Peyer's patch (tissue), 4 donors: ENCODE measurements around the gene RASGRF2. TPM values are rescaled to one million over a fixed set of nuclear protein-coding genes. Genes with fewer than 3 reads are reported as not detected.
"Not testable (repeated sequence)": the region's sequence is repeated elsewhere in the genome, so short reads cannot be mapped to it uniquely, and the experiment has no call there.

Source experiments
- DNase-seq, 3 donors: peaks; one replicate each; pipeline ENCODE4 v3.0.0-alpha.2; 2017 to 2019
- H3K27ac ChIP-seq, 4 donors: fragments of 200-600 bp; sonication (generic); one replicate each; pipeline ENCODE4 v1.5.1; 2016 to 2019
- H3K27me3 ChIP-seq, 2 donors: fragments of 200-600 bp; sonication (generic); one replicate each; pipeline ENCODE4 v1.5.1; 2019
- H3K36me3 ChIP-seq, 3 donors: fragments of 200-600 bp; sonication (generic); one replicate each; pipeline ENCODE4 v1.5.1; 2016 to 2019
- H3K4me1 ChIP-seq, 4 donors: fragments of 200-600 bp; sonication (generic); one replicate each; pipeline ENCODE4 v1.5.1; 2016 to 2019
- H3K4me3 ChIP-seq, 4 donors: fragments of 200-600 bp; sonication (generic); 1 replicate in 3 of 4; 2 replicates in 1 of 4; pipeline ENCODE4 v1.5.1; 2016 to 2019; ENCODE audit warnings: mild to moderate bottlenecking in 1 of 4
- H3K9me3 ChIP-seq, 4 donors: fragments of 200-600 bp; sonication (generic); one replicate each; pipeline ENCODE4 v1.5.1; 2016 to 2019; ENCODE audit warnings: mild to moderate bottlenecking in 1 of 4
- CTCF ChIP-seq, 6 experiments: fragments of 450-650 bp in 4 of 6; fragments of 200-600 bp in 2 of 6; sonication (generic) in 1 of 6; IDR thresholded peaks; one replicate each; pipeline ENCODE4 v1.5.1; 2017 to 2019; ENCODE audit warnings: antibody characterized with exemption in 6 of 6, mild to moderate bottlenecking in 3 of 6, moderate library complexity in 1 of 6
- POLR2A ChIP-seq, 2 donors: fragments of 450-650 bp; IDR thresholded peaks; one replicate each; pipeline ENCODE4 v1.5.1; 2017; ENCODE audit warnings: antibody characterized with exemption in 2 of 2, mild to moderate bottlenecking in 2 of 2, moderate library complexity in 2 of 2
- total RNA-seq, 4 donors: library from RNA; depleted of rRNA; stranded (reverse); fragments of >200 nt; gene quantifications; one replicate each; pipeline ENCODE4 v1.1.0, GENCODE V29; 2016

RASGRF2 gene
- total RNA-seq, 4 donors from 2014 or later, result 6.0 to 17.3 (median 8.7) TPM

DNA sequence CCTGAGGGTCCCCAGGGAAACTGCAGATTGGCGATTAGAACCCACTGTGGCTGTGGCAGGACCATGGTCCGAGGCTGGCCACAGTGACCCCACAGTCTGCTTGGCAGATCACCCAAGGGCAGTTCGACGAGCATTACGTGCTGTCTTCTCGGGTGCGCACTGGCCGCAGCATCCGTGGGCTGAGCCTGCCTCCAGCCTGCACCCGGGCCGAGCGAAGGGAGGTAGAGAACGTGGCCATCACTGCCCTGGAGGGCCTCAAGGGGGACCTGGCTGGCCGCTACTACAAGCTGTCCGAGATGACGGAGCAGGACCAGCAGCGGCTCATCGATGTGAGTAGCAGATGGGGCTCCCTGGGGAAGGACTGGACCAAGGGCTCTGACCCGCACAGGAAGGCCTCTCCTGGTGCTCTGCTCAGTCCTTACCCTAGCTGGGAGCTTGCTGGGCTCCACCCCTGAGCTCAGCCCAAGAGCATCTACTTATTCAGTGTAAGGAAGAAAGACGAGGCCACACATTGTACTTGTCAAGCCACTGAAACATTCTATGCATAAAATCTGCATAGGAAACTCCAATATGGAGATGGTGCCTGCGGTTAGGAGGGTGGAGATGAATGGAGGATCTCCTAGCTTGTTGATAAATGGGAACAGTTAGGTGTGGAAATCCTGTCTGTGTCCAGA, 294.9 kb downstream of the RASGRF2 start:
- H3K4me1 ChIP-seq, result no peaks in the 10 kb centered on the region
- H3K4me3 ChIP-seq, result no peak overlapping the region
- TF ChIP-seq POLR2A (IDR thresholded peaks at IDR 0.05) (no peak), CTCF (IDR thresholded peaks at IDR 0.05) (no peak)
- H3K27me3 ChIP-seq, result no peaks in the 10 kb centered on the region
- no peaks in the 10 kb centered on the region for H3K9me3 ChIP-seq
- H3K36me3 ChIP-seq, result peaks cover 0 to 4% (median 0%) of the 10 kb centered on the region in 3 donors
- H3K27ac ChIP-seq, result no peak overlapping the region
- no peak for DNase-seq

- TF ChIP-seq POLR2A (IDR thresholded peaks at IDR 0.05) (no peak), CTCF (IDR thresholded peaks at IDR 0.05) (no peak)
- no peak overlapping the region for H3K4me3 ChIP-seq
- no peaks in the 10 kb centered on the region for H3K4me1 ChIP-seq
- no peak overlapping the region for H3K27ac ChIP-seq
- DNase-seq, result no peak
- H3K36me3 ChIP-seq, result peaks cover 0 to 4% (median 0%) of the 10 kb centered on the region in 3 donors
- H3K9me3 ChIP-seq, result no peaks in the 10 kb centered on the region
- H3K27me3 ChIP-seq, result no peaks in the 10 kb centered on the region
Observed at GRCh38 chr5:81256766-81257165, 296.6 kb downstream of the RASGRF2 start.

DNA sequence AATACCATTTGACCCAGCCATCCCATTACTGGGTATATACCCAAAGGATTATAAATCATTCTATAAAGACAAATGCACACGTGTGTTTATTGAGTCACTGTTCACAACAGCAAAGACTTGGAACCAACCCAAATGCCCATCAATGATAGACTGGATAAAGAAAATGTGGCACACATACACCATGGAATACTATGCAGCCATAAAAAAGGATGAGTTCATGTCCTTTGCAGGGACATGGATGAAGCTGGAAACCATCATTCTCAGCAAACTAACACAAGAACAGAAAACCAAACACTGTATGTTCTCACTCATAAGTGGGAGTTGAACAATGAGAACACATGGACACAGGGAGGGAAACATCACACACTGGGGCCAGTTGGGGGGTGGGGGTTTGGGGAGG, 302.6 kb downstream of the RASGRF2 start:
- H3K4me1 ChIP-seq, H3K4me3 ChIP-seq, H3K27me3 ChIP-seq, H3K36me3 ChIP-seq, DNase-seq, H3K9me3 ChIP-seq, H3K27ac ChIP-seq: not testable (repeated sequence)

- Histone ChIP-seq H3K4me1 (no peaks in the 10 kb centered on the region), H3K27me3 (no peaks in the 10 kb centered on the region), H3K27ac (no peak overlapping the region), H3K9me3 (no peaks in the 10 kb centered on the region), H3K36me3 (no peaks in the 10 kb centered on the region), H3K4me3 (no peak overlapping the region)
- no peak for TF ChIP-seq POLR2A (IDR thresholded peaks at IDR 0.05)
- TF ChIP-seq CTCF (IDR thresholded peaks at IDR 0.05), result no peak
- DNase-seq, result no peak
Observed at GRCh38 chr5:81265101-81265500, 304.9 kb downstream of the RASGRF2 start.

DNA sequence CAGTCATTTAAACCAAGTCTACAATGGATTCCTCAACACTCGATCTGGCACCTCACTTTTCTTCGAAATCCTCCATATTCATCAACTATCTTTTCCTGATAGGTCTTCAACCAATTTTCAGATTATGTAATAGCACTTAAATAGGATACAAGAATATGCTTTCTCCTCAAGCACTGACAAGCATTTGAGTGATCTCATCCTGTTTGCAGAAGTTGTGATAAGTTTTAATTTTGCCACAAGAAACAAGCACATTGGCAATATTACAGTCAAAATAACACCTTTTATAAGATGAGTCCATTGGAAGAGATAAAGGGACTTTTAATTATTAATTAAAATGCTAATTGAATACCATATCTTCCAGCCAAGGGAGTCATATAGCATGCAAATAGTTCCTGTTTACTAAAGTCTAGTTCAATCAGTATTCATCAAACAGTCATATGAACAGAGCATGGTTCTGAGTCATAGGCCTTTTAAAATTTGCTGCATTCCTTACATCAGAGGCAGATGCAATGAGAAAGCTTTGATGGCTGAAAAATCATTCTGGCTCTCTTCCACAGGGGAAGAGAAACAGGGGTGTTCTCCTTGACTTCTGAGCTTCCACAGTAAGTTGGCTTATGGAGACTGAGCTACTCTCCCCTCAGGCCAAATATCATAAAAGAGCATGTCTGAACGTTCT, 308.5 kb downstream of the RASGRF2 start:
- no peak for TF ChIP-seq CTCF (IDR thresholded peaks at IDR 0.05)
- no peak for TF ChIP-seq POLR2A (IDR thresholded peaks at IDR 0.05)
- H3K27ac ChIP-seq, result no peak overlapping the region
- DNase-seq, result no peak

GRCh38 chr5:81269751-81270393, 309.7 kb downstream of the RASGRF2 start:
- Histone ChIP-seq H3K27ac (no peak overlapping the region), H3K4me3 (no peak overlapping the region), H3K27me3 (no peaks in the 10 kb centered on the region), H3K9me3 (no peaks in the 10 kb centered on the region), H3K36me3 (no peaks in the 10 kb centered on the region), H3K4me1 (no peaks in the 10 kb centered on the region)
- TF ChIP-seq CTCF (IDR thresholded peaks at IDR 0.05) (no peak), POLR2A (IDR thresholded peaks at IDR 0.05) (no peak)
- no peak for DNase-seq

More for the DNA sequence above, 308.5 kb downstream of the RASGRF2 start:
- H3K9me3 ChIP-seq, result no peaks in the 10 kb centered on the region
- no peaks in the 10 kb centered on the region for H3K27me3 ChIP-seq
- H3K36me3 ChIP-seq, result no peaks in the 10 kb centered on the region
- H3K4me3 ChIP-seq, result no peak overlapping the region
- H3K4me1 ChIP-seq, result no peaks in the 10 kb centered on the region

DNA sequence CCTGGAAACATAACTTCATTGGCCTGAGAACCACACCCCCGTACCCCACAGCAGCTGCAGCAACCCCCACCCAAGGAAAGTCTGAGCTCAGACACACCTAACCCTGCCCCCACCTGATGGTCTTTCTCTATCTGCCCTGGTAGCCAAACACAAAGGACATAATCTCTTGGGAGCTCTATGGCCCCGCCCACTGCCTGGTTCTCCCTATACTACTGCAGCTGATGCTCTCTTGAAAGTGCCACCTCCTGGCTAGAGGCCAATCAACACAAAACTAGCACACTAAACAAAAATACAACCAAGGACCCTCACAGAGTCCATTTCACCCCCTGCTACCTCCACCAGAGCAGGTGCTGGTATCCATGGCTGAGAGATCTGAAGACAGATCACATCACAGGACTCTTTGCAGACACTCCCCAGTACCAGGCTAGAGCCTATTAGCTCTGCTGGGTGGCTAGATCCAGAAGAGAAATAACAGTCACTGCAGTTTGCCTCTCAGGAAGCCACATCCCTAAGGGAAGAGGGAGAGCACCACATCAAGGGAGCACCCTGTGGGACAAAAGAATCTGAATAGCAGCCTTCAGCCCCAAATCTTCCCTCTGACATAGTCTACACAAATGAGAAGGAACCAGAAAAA, 310.3 kb downstream of the RASGRF2 start:
- not testable (repeated sequence) for H3K4me3 ChIP-seq, H3K27me3 ChIP-seq, DNase-seq, H3K36me3 ChIP-seq, H3K9me3 ChIP-seq, H3K27ac ChIP-seq, H3K4me1 ChIP-seq
